Measurements from ENCODE around the gene WDR64.

Gene WDR64

DNA sequence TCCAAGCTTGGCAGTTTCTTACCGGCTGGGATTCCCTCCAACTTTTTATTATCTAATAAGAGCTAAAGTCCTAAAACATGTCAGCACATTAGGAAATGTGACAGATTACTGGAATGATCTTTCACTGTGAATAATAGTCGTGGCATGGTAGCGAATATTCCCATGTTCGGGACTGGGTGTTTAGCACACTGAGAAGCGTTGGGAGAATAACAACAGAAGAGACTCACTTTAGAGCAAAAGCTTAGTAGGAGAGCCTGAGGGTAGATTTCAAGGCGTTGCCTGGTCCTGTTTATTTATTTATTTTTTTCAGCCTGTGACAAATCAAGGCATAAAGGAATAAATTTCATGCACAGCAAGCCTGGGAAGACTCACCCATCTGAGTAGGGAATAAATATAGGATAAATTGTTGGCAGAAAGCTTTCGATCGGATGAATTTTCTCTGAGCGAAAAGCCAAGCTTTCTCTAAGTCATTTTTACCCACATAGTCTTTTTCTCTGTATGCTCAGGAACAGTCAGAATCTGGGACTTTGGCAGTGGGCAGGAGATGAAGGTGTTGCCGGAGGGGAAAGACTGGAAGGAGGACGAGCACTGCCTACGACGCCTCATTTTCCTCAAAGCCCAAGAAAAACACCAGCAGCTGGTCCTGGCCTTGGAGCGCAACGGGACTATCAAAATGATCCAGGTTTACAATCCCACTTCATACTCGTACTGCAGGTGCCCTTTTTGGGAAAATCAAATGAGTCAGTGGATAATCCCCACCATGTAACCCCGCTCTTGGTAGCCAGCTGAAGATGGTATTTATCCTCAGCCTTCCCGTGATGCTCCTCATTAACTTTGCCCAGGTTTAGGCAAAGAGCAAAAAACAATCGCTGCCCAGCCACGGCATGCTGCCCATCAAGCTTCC is 97.2 kb downstream of the WDR64 start:
- no peak overlapping the region for H3K27ac Mint-ChIP-seq
- no peaks in the 10 kb centered on the region for H3K27me3 Mint-ChIP-seq
- H3K4me3 Mint-ChIP-seq, result no peak overlapping the region
- H3K9me3 Mint-ChIP-seq, result no peaks in the 10 kb centered on the region
- H3K36me3 Mint-ChIP-seq (ENCODE audit: low read depth), result no peaks in the 10 kb centered on the region
- no peaks in the 10 kb centered on the region for H3K4me1 Mint-ChIP-seq (ENCODE audit: low read depth)

DNA sequence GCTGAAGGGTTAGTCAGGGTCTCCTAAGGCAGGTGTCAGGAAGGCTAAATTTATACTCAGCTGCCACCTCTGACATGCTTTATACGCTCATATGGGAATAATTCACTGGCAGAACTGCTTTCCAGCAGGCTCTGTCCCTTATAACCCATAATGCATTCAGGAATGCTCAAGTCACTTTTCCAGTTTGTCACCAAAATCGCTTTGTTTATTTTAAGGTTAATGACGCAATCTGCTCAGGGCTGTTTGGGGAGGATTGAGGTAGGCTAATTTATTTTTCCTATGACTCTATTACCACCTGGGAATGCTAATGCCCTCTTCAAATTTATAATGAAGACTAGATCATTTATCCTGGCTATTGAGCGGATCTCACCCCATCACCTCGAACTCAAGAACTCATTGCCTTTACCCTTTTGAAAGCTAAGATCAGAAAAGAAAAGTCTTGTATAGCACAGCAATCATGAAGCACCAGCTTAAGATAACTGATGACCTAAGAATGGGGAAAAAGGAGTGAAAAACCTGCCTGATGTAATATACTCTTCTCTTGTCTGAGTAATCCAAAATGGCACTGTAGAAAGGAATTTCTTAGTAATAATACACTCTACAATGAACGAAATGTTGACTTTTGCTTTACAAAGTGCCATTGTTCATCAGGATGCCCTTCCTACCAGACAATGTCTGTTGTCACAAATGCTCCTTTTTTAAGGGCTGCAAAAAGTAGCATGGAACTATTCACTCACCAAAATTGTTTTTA is 98.0 kb downstream of the WDR64 start:
- Mint-ChIP-seq H3K4me1 (ENCODE audit: low read depth) (no peaks in the 10 kb centered on the region), H3K9me3 (no peaks in the 10 kb centered on the region), H3K36me3 (ENCODE audit: low read depth) (no peaks in the 10 kb centered on the region), H3K4me3 (no peak overlapping the region), H3K27me3 (no peaks in the 10 kb centered on the region), H3K27ac (no peak overlapping the region)

DNA sequence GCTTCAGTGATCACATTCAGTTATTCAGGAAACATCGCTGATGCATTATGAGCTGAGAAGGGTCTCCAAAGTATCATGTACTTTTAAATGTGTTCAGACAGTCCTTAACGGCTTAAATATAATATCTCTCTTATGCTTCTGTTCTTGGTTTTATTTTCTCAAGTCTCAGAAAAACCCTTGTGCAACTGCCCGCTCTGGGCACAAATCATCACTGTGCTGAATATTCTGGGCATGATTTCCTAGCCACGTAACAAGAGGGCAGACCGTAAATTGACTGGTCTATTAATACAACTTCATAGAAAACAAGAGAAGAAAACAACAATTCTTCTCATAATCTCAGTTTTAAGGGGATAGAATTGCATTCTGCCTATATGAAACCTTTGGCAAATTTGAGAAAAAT is 99.4 kb downstream of the WDR64 start:
- Mint-ChIP-seq H3K9me3 (no peaks in the 10 kb centered on the region), H3K4me1 (ENCODE audit: low read depth) (no peaks in the 10 kb centered on the region), H3K27ac (no peak overlapping the region), H3K36me3 (ENCODE audit: low read depth) (no peaks in the 10 kb centered on the region), H3K27me3 (no peaks in the 10 kb centered on the region), H3K4me3 (no peak overlapping the region)

DNA sequence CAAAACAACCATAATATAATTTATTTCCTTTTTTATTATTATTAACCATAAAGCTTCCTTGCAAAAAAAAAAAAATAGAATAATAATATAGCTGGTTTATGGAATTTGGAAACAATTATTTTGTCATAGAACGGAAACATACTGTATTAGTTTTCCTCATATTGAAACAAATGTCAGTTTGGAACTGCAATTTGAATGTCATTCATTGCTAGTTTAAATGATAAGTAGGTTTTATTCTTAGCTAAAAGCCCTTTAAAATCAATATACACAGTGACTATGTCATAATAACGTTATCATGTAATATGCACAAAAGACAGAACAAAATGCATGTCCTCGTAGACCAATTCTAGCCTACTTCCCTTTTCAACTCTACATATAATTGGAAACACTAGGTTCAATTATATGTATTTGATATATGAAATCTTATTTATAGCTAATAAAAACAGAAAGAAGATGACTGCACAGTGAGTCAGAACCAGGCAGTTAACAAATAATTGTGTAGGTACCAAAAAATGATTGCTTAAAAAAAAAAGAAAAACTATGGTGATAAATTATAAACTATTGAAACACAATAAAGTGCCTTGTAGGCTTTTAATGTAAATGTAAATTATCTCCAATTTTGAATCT is 110.7 kb downstream of the WDR64 start:
- H3K4me1 Mint-ChIP-seq (ENCODE audit: low read depth), result no peaks in the 10 kb centered on the region
- H3K27me3 Mint-ChIP-seq, result peaks cover 3% of the 10 kb centered on the region
- no peaks in the 10 kb centered on the region for H3K36me3 Mint-ChIP-seq (ENCODE audit: low read depth)
- H3K9me3 Mint-ChIP-seq, result no peaks in the 10 kb centered on the region
- no peak overlapping the region for H3K27ac Mint-ChIP-seq
- no peak overlapping the region for H3K4me3 Mint-ChIP-seq

DNA sequence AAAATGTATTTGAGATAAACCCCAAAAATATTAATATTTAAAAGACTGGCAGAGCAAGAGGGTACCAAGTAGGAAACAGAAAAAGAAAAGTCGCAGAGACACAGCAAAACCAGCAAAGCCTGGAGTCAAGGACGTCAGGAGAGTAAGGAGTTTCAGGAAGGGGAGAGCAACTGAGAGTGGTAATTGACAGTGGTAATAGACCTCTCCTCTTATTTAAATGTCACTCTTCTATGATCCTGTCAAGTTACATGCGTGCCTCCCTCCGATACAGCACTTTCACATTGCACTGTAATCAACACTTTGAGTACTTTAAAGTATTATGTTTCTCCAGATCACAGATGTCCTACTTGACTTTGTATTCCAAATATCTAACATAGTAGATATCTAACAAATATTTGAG is 113.3 kb downstream of the WDR64 start:
- Mint-ChIP-seq H3K27ac (no peak overlapping the region), H3K9me3 (no peaks in the 10 kb centered on the region), H3K36me3 (ENCODE audit: low read depth) (no peaks in the 10 kb centered on the region), H3K4me3 (no peak overlapping the region), H3K27me3 (peaks cover 3% of the 10 kb centered on the region), H3K4me1 (ENCODE audit: low read depth) (no peaks in the 10 kb centered on the region)

DNA sequence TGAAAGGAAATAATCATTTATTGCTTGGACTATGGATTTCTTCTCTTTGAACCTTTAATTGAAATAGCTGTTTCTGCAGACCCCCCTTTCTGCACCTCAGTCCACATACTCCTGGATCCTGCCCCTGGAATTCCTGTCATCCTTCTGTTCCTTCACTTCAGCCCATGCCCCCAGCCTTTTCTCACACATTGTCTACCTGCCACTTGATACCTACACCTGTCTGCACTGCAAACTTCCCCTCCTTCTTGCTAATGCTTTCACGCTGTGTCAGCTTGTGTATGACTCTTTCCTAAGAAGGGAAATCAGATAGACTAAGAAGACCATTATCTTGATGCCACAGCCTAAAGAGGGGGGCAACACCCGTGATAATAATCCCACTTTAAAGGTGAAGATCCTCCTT is 115.7 kb downstream of the WDR64 start:
- H3K27ac Mint-ChIP-seq, result no peak overlapping the region
- no peaks in the 10 kb centered on the region for H3K9me3 Mint-ChIP-seq
- no peak overlapping the region for H3K4me3 Mint-ChIP-seq
- H3K27me3 Mint-ChIP-seq, result peaks cover 3% of the 10 kb centered on the region
- H3K36me3 Mint-ChIP-seq (ENCODE audit: low read depth), result no peaks in the 10 kb centered on the region
- no peaks in the 10 kb centered on the region for H3K4me1 Mint-ChIP-seq (ENCODE audit: low read depth)

DNA sequence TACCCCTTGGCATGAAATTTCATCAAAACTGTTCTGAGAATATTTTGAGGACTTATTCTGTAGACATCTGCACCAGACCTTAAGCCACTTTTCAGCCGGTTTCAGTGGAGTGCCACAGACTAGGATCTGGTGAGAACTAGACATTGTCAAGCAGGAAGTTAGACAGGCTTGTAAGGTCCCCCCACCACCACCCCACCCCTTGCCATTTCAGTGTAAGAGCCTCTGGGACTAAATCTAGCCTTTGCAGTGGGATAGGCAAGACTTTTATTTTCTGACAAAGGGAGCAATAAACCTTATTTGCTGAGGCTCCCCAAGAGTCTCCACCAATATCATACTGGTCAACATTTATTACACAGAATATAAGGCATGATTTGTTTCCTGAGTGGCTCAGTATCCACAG is 118.0 kb downstream of the WDR64 start:
- Mint-ChIP-seq H3K4me1 (ENCODE audit: low read depth) (no peaks in the 10 kb centered on the region), H3K9me3 (no peaks in the 10 kb centered on the region), H3K36me3 (ENCODE audit: low read depth) (no peaks in the 10 kb centered on the region), H3K4me3 (no peak overlapping the region), H3K27me3 (peaks cover 3% of the 10 kb centered on the region), H3K27ac (no peak overlapping the region)

DNA sequence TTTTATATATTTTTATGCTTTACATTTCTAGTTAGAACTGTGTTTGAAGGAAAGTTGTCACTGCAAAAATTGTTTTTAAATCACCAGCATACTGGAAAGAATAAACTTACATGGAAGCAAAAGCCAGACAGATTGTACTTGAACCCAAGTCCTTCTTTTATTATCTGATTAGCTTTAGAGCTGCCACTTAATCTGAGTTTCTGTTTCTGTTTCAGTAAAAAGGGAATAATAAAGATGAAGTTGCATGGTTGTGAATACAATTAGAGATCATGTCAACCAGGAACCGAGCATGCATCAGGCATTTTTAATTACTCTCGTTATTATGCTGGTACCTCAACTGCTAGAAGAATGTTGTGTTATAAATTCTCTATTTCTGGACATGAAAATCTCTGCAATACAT is 119.0 kb downstream of the WDR64 start:
- no peaks in the 10 kb centered on the region for H3K9me3 Mint-ChIP-seq
- no peaks in the 10 kb centered on the region for H3K4me1 Mint-ChIP-seq (ENCODE audit: low read depth)
- no peaks in the 10 kb centered on the region for H3K36me3 Mint-ChIP-seq (ENCODE audit: low read depth)
- H3K27ac Mint-ChIP-seq, result no peak overlapping the region
- H3K4me3 Mint-ChIP-seq, result no peak overlapping the region
- no peaks in the 10 kb centered on the region for H3K27me3 Mint-ChIP-seq

DNA sequence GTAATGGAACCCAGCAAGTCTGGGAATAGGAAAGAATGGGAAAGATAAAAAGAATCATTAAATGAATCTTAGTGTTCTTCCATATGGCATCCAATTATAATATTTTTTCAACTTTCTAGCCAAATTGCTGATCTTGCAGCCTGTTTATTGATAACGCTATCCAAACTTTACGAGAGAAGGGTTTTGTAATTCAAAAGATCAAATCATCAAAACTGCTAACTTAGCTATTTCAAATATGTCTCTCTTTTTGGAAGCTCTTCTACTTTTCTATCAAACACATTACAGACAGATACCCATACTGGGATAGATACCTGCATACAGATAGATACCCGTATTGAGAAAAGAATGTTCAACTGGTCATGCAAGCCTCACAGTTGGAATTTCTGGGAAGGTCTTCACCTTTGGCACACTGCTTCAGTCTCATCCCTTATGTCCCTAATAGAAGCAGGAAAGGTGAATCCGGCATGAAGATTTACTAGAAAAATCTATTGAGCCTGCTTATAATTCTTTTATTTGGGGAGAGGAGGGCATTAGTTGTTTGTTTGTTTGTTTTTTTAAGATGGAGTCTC is 120.9 kb downstream of the WDR64 start:
- Mint-ChIP-seq H3K27ac (no peak overlapping the region), H3K27me3 (no peaks in the 10 kb centered on the region), H3K36me3 (ENCODE audit: low read depth) (no peaks in the 10 kb centered on the region), H3K4me3 (no peak overlapping the region), H3K9me3 (no peaks in the 10 kb centered on the region), H3K4me1 (ENCODE audit: low read depth) (no peaks in the 10 kb centered on the region)

DNA sequence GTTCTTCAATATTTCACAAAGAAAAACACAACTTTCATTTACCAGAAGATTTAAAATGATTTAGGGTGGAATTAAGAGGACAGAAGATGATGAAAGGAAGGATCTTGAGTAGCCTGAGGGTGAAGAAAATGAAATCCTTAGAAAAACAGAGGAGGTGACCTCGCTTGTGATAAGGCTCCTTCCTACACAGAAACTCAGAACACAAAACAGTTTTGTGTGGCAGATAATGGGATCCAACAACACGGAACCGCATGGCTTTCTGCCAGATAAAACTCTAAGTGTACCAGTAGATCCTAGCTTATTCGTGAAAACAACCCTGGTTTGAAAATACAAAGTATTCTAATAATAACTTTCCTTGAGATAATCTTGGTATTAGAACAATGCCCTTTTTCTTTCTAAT is 121.9 kb downstream of the WDR64 start:
- Mint-ChIP-seq H3K36me3 (ENCODE audit: low read depth) (no peaks in the 10 kb centered on the region), H3K4me3 (no peak overlapping the region), H3K27me3 (no peaks in the 10 kb centered on the region), H3K27ac (no peak overlapping the region), H3K9me3 (no peaks in the 10 kb centered on the region), H3K4me1 (ENCODE audit: low read depth) (no peaks in the 10 kb centered on the region)

DNA sequence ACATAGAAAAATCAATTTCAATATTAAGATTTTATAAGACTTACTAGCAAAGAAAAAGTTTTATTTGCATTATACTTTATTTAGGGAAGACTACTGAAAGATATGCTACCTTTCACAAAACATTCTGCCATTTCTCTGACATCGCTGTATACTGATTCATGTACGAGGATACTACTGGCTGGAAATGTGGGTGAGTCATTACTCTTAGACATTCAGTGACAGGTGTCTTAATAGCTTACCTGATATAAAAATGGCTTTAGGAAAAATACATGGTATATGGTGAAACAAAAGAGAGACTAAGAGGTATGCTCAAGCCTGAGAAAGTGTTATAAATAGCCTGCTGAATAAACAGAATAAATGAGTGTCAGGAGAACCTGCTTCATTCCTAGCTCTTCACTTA is 122.9 kb downstream of the WDR64 start:
- H3K4me1 Mint-ChIP-seq (ENCODE audit: low read depth), result no peaks in the 10 kb centered on the region
- H3K36me3 Mint-ChIP-seq (ENCODE audit: low read depth), result no peaks in the 10 kb centered on the region
- no peak overlapping the region for H3K4me3 Mint-ChIP-seq
- no peaks in the 10 kb centered on the region for H3K27me3 Mint-ChIP-seq
- H3K27ac Mint-ChIP-seq, result no peak overlapping the region
- no peaks in the 10 kb centered on the region for H3K9me3 Mint-ChIP-seq

DNA sequence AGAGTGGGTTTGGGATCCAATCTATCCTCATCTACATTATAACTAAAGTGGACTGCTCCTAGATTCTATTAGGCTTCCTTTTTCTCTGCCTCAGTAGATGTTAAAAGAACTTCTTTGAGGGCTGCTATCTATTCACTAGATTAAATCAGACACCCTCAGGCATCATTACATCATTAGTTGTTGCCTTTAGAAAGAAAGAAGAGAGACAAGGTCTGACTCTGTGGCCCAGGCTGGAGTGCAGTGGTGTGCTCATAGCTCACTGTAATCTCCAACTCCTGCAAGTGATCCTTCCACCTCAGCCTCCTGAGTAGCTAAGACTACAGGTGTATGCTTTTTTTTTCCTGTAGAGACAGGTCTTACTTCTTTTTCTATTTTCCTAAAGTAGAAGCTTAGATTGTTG is 124.8 kb downstream of the WDR64 start:
- Mint-ChIP-seq H3K4me1 (ENCODE audit: low read depth) (no peaks in the 10 kb centered on the region), H3K36me3 (ENCODE audit: low read depth) (no peaks in the 10 kb centered on the region), H3K27ac (no peak overlapping the region), H3K27me3 (no peaks in the 10 kb centered on the region), H3K9me3 (no peaks in the 10 kb centered on the region), H3K4me3 (no peak overlapping the region)

DNA sequence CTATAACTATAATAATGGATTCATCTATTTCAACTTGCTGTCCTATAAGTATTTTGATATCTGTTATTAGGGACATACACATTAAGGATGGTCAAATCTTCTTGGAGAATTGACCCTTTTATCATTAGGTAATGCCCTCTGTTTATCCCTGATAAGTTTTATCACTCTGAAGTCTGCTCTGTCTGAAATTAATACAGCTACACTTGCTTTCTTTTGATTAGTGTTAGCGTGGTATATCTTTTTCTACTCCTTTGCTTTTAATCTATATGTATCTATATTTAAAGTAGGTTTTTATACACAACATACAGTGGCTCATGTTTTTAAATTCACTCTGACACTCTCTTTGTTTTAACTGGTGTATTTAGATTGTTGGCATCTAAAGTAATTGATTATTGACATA is 126.0 kb downstream of the WDR64 start:
- H3K9me3 Mint-ChIP-seq, result no peaks in the 10 kb centered on the region
- H3K4me3 Mint-ChIP-seq, result no peak overlapping the region
- no peak overlapping the region for H3K27ac Mint-ChIP-seq
- no peaks in the 10 kb centered on the region for H3K27me3 Mint-ChIP-seq
- no peaks in the 10 kb centered on the region for H3K36me3 Mint-ChIP-seq (ENCODE audit: low read depth)
- H3K4me1 Mint-ChIP-seq (ENCODE audit: low read depth), result no peaks in the 10 kb centered on the region

DNA sequence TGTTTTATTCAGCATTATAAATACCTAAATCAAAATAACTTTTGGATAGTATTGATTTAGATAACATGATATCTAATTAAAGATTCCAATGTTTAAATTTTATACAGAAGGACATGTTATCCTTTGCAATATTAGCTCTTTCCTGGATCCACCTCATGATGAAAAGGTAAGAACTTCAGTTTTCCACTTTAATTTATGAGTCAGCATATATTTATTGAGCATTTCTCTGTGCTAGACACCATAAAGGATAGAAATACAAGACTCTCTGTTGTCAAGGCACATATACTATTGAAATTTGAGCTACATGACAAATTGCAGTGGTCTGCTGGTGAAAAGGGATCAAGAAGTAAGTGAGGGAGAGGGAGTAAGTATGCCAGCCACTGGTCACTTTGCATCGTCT is 127.8 kb downstream of the WDR64 start:
- H3K4me3 Mint-ChIP-seq, result no peak overlapping the region
- H3K27me3 Mint-ChIP-seq, result peaks cover 3% of the 10 kb centered on the region
- H3K9me3 Mint-ChIP-seq, result no peaks in the 10 kb centered on the region
- no peaks in the 10 kb centered on the region for H3K36me3 Mint-ChIP-seq (ENCODE audit: low read depth)
- H3K4me1 Mint-ChIP-seq (ENCODE audit: low read depth), result no peaks in the 10 kb centered on the region
- H3K27ac Mint-ChIP-seq, result no peak overlapping the region

DNA sequence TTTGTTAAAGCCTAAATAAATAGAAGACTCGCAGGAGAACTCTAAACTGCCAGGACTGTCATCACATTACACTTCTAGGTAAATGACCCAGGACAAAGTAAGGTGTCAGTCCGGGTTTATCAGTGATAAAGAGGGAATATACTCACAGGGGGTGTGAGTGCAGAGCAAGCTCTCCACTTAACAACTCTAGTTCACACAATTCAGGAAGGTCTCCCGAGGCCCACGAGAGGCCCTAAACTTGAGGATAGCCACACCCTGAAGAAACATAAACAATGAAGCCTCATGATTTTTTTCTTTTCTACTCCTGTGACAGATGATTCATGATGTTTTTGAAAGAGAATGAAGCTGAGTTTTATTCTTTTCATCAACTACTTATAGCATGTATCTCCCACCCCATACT is 130.3 kb downstream of the WDR64 start:
- Mint-ChIP-seq H3K27me3 (peaks cover 3% of the 10 kb centered on the region), H3K4me1 (ENCODE audit: low read depth) (no peaks in the 10 kb centered on the region), H3K36me3 (ENCODE audit: low read depth) (no peaks in the 10 kb centered on the region), H3K9me3 (no peaks in the 10 kb centered on the region), H3K4me3 (no peak overlapping the region), H3K27ac (no peak overlapping the region)

Data from stimulated activated naive CD8-positive, alpha-beta T cell treated with anti-CD3 and anti-CD28 coated beads, Interleukin-15, Interleukin-2, amounts not matched to agents 100 ng/mL and 50 ng/mL, for 24 hours (primary cell).